Chondrocyte (in vitro differentiated cells): ENCODE results near the gene CFAP46. TPM values are rescaled to one million over a fixed set of nuclear protein-coding genes. Genes with fewer than 3 reads are reported as not detected.
"Not testable (repeated sequence)": the region's sequence is repeated elsewhere in the genome, so short reads cannot be mapped to it uniquely, and the experiment has no call there.

ENCODE experiments used
- DNase-seq: peaks from one replicate; pipeline ENCODE4 v3.0.0; 2021; ENCODE audit warnings: mixed read lengths, low spot score
- H3K27ac Mint-ChIP-seq: one replicate; pipeline ENCODE4 v1.8.0; 2021; ENCODE audit warnings: mild to moderate bottlenecking, moderate library complexity, mixed read lengths; ENCODE audit not compliant: unreplicated experiment
- H3K27me3 Mint-ChIP-seq: 2 replicates; pipeline ENCODE4 v1.8.0; 2021; ENCODE audit warnings: low read depth, mixed read lengths
- H3K36me3 Mint-ChIP-seq: 2 replicates; pipeline ENCODE4 v1.8.0; 2021; ENCODE audit warnings: low read depth, mixed read lengths
- H3K4me1 Mint-ChIP-seq: 2 replicates; pipeline ENCODE4 v1.8.0; 2021; ENCODE audit warnings: low read depth, mild to moderate bottlenecking, mixed read lengths
- H3K4me3 Mint-ChIP-seq: one replicate; pipeline ENCODE4 v1.8.0; 2021; ENCODE audit warnings: mild to moderate bottlenecking, moderate library complexity, mixed read lengths; ENCODE audit not compliant: unreplicated experiment
- H3K9me3 Mint-ChIP-seq: 2 replicates; pipeline ENCODE4 v1.8.0; 2021; ENCODE audit warnings: low read depth, mixed read lengths
- total RNA-seq: library from RNA; stranded (reverse); gene quantifications from 3 replicates; pipeline ENCODE4 v1.2.1, GENCODE V29; 2021
- TF ChIP-seq, protein P1 (sequence below): fragments of 200-600 bp; sonication (generic); IDR thresholded peaks from 2 replicates; pipeline ENCODE4 v1.5.0; 2021; ENCODE audit warnings: antibody characterized with exemption, mild to moderate bottlenecking, moderate library complexity

The CFAP46 gene
- total RNA-seq, 1 donor from 2014 or later: 0.92 TPM

DNA sequence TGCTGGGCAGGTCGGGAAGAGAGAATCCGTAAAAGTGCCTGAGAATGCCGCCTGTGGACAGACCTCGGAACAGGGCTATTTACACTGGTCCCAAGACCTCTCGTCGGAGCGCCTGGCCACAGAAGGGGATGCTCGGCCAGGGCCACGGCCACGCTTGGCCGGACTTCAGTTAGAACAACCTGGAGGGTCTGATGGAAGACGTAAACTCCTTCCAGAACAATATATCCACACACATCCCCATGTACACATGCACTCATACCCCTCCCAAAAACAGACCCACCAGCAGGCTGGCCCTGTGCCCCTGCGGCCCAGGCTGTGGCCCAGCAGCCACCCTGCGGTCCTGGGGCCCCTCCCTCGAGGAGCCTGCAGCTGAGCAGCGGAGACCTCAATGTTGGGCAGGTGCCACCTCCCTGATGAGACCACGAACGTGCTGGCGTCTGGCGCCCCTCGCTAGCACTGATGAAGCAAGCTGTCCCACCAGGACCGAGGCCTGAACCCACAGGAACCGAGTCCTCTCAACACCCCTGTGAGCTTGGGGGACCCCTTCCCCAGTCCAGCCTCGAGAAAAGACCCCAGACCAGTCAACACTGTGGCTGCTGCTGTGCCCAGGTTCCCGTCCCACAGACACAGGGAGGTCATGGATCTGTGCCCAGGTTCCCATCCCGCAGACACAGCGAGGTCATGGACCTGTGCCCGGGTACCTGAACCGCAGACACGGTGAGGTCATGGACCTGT lies 8.9 kb downstream of the CFAP46 start:
- TF ChIP-seq, protein P1, sequence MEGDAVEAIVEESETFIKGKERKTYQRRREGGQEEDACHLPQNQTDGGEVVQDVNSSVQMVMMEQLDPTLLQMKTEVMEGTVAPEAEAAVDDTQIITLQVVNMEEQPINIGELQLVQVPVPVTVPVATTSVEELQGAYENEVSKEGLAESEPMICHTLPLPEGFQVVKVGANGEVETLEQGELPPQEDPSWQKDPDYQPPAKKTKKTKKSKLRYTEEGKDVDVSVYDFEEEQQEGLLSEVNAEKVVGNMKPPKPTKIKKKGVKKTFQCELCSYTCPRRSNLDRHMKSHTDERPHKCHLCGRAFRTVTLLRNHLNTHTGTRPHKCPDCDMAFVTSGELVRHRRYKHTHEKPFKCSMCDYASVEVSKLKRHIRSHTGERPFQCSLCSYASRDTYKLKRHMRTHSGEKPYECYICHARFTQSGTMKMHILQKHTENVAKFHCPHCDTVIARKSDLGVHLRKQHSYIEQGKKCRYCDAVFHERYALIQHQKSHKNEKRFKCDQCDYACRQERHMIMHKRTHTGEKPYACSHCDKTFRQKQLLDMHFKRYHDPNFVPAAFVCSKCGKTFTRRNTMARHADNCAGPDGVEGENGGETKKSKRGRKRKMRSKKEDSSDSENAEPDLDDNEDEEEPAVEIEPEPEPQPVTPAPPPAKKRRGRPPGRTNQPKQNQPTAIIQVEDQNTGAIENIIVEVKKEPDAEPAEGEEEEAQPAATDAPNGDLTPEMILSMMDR: no peak
- Mint-ChIP-seq H3K27me3 (no peaks in the 10 kb centered on the region), H3K27ac (no peak overlapping the region), H3K4me3 (no peak overlapping the region), H3K9me3 (no peaks in the 10 kb centered on the region), H3K36me3 (no peaks in the 10 kb centered on the region), H3K4me1 (no peaks in the 10 kb centered on the region)
- DNase-seq: peak; percentile 84

DNA sequence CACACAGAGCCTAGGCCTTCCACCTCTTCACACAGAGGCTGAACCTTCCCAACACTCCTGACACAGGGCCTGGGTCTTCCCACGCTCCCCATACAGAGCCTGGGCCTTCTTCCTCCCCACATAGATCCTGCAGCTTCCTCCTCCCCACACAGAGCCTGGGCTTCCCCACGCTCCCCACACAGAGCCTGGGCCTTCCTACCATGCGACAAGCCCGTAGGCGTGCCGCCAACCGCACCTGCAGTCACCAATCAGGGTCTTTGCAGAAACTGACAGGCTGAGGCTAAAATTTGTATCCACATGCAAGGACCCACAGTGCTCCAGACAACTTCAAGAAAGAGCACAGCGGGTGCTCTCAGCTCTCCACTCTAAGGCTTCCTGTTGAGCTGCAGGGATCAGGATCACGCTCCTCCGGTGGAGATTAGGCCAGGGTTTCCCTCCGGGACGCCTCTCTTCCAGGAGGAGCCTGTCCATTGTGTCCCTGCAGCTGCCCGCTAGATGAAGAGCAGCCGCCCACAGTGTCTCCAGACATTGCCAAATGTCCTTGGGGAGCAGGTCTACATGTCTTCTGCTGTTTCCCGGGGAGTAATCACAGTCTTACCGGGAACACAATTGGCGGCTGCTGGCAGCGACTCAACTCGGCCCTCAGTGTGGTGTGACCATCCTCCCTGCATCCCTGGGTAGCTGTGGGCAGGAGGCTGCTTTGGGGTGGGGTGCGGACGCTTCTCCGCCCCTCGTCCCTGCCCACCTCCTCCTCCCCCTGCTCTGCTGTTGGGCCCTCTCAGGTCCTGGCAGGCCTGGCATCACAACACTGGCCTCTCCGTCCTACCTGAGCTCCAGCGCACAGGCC lies 9.7 kb downstream of the CFAP46 start:
- Mint-ChIP-seq H3K36me3 (no peaks in the 10 kb centered on the region), H3K27me3 (no peaks in the 10 kb centered on the region), H3K27ac (no peak overlapping the region), H3K4me3 (no peak overlapping the region), H3K9me3 (no peaks in the 10 kb centered on the region), H3K4me1 (no peaks in the 10 kb centered on the region)
- peak; percentile 81 for DNase-seq
- TF ChIP-seq, protein P1: no peak

DNA sequence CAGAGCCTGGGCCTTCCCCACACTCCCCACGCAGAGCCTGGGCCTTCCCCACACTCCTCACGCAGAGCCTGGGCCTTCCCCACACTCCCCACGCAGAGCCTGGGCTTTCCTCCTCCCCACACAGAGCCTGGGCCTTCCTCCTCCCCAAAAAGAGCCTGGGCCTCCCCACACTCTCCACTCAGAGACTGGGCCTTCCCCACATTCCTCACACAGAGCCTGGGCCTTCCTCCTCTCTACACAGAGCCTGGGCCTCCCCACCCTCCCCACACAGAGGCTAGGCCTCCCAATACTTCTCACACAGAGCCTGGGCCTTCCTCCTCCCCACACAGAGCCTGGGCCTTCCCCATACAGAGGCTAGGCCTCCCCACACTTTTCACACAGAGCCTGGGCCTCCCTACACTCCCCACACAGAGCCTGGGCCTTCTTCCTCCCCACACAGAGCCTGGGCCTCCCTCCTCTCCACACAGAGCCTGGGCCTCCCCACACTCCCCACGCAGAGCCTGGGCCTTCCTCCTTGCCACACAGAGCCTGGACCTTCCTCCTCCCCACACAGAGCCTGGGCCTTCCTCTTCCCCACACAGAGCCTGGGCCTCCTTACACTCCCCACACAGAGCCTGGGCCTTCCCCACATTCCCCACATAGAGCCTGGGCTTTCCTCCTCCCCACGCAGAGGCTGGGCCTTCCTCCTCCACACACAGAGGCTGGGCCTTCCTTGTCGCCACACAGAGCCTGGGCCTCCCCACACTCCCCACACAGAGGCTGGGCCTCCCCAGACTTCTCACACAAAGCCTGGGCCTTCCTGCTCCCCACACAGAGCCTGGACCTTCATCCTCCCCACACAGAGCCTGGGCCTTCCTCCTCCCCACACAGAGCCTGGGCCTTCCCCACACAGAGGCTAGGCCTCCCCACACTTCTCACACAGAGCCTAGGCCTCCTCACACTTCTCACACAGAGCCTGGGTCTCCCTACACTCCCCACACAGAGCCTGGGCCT lies 10.8 kb downstream of the CFAP46 start:
- not testable (repeated sequence) for H3K4me1 Mint-ChIP-seq, H3K4me3 Mint-ChIP-seq, H3K27me3 Mint-ChIP-seq, H3K9me3 Mint-ChIP-seq, H3K27ac Mint-ChIP-seq, H3K36me3 Mint-ChIP-seq
- DNase-seq: peak; percentile 51

DNA sequence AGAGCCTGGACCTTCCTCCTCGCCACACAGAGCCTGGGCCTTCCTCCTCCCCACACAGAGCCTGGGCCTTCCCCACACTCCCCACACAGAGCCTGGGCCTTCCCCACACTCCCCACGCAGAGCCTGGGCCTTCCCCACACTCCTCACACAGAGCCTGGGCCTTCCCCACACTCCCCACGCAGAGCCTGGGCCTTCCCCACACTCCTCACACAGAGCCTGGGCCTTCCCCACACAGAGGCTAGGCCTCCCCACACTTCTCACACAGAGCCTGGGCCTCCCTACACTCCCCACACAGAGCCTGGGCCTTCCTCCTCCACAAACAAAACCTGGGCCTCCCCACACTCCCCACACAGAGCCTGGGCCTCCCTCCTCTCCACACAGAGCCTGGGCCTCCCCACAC lies 11.7 kb downstream of the CFAP46 start:
- H3K27ac Mint-ChIP-seq, H3K27me3 Mint-ChIP-seq, H3K9me3 Mint-ChIP-seq, H3K4me3 Mint-ChIP-seq, H3K4me1 Mint-ChIP-seq, H3K36me3 Mint-ChIP-seq: not testable (repeated sequence)
- DNase-seq: peak; percentile 24

DNA sequence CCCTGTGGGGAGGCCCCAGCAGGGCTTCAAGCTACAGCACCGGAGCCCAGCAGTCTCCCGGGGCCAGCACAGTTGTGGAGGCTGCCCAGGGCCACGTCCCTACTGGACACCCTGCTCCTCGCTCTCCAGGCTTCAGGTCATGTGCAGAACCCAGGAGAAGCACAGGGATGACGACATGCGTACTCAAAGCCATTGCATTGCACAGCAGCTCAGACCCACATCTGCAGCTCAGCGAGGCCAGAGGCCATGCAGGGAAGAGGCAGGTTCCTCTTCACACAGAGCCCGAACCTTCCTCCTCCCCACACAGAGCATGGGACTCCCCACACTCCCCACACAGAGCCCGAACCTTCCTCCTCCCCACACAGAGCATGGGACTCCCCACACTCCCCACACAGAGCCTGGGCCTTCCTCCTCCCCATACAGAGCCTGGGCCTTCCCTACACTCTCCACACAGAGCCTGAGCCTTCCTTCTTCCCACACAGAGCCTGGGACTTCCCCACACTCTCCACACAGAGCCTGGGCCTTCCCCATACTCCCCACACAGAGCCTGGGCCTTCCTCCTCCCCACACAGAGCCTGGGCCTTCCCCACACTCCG lies 12.3 kb downstream of the CFAP46 start:
- Mint-ChIP-seq H3K9me3 (no peaks in the 10 kb centered on the region), H3K4me1 (no peaks in the 10 kb centered on the region), H3K36me3 (no peaks in the 10 kb centered on the region), H3K27ac (no peak overlapping the region), H3K27me3 (no peaks in the 10 kb centered on the region), H3K4me3 (no peak overlapping the region)
- DNase-seq: no peak
- TF ChIP-seq, protein P1: no peak
